ENCODE results near the gene SLC35F3. TPM values are rescaled to one million over a fixed set of nuclear protein-coding genes. Genes with fewer than 3 reads are reported as not detected.
"Not testable (repeated sequence)": the region's sequence is repeated elsewhere in the genome, so short reads cannot be mapped to it uniquely, and the experiment has no call there.

The SLC35F3 gene
- total RNA-seq, 2 experiments from 2014 or later: 0.08 TPM; not detected in 1

- Mint-ChIP-seq H3K9me3 (peaks cover 2% of the 10 kb centered on the region), H3K27ac (no peak overlapping the region), H3K27me3 (peaks cover 20% of the 10 kb centered on the region), H3K4me1 (ENCODE audit: low read depth) (peaks cover 11% of the 10 kb centered on the region), H3K4me3 (no peak overlapping the region), H3K36me3 (ENCODE audit: low read depth) (no peaks in the 10 kb centered on the region)
- ATAC-seq (ENCODE audit: poor library complexity) (no peak), DNase-seq (no peak)
- Histone ChIP-seq H3K9me3 (ENCODE audit: control insufficient read depth in 1 of 2, insufficient read depth in 1 of 2, low read length in 2 of 2) (peaks cover 0 to 4% of the 10 kb centered on the region in 2 experiments), H3K36me3 (ENCODE audit: insufficient read depth, low read length) (no peaks in the 10 kb centered on the region), H3K27me3 (ENCODE audit: control insufficient read depth in 1 of 2, insufficient read depth in 2 of 2, low read length in 2 of 2) (no peaks in the 10 kb centered on the region), H3K4me1 (ENCODE audit: insufficient read depth, low read length) (peaks cover 11% of the 10 kb centered on the region), H3K27ac (ENCODE audit: low read depth in 1 of 2, low read length in 2 of 2) (no peak overlapping the region), H3K4me3 (ENCODE audit: low read length) (no peak overlapping the region)
- intact Hi-C loops (cut with DNase I, micrococcal nuclease): no loop called here
- no peak for TF ChIP-seq CTCF (IDR thresholded peaks at IDR 0.05)
- ChIA-PET CTCF (no interaction called here), POLR2A (no interaction called here)
Observed at GRCh38 chr1:234175363-234175762, 270.9 kb downstream of the SLC35F3 start.

- no peaks in the 10 kb centered on the region for H3K36me3 ChIP-seq (ENCODE audit: insufficient read depth, low read length)
- CTCF ChIA-PET: no interaction called here
- DNase-seq (no peak), ATAC-seq (ENCODE audit: poor library complexity) (no peak)
- peaks cover 5% of the 10 kb centered on the region for H3K4me1 ChIP-seq (ENCODE audit: insufficient read depth, low read length)
- peaks cover 0 to 4% of the 10 kb centered on the region in 2 experiments for H3K9me3 ChIP-seq (ENCODE audit: control insufficient read depth in 1 of 2, insufficient read depth in 1 of 2, low read length in 2 of 2)
- POLR2A ChIA-PET: no interaction called here
- Mint-ChIP-seq H3K9me3 (peaks cover 2% of the 10 kb centered on the region), H3K27me3 (peaks cover 21% of the 10 kb centered on the region), H3K4me3 (no peak overlapping the region), H3K4me1 (ENCODE audit: low read depth) (peaks cover 5% of the 10 kb centered on the region), H3K36me3 (ENCODE audit: low read depth) (no peaks in the 10 kb centered on the region), H3K27ac (no peak overlapping the region)
- no peak for TF ChIP-seq CTCF (IDR thresholded peaks at IDR 0.05)
- H3K4me3 ChIP-seq (ENCODE audit: low read length): no peak overlapping the region
- no peak overlapping the region for H3K27ac ChIP-seq (ENCODE audit: low read depth in 1 of 2, low read length in 2 of 2)
- intact Hi-C loops (cut with DNase I, micrococcal nuclease): no loop called here
- H3K27me3 ChIP-seq (ENCODE audit: control insufficient read depth in 1 of 2, insufficient read depth in 2 of 2, low read length in 2 of 2): no peaks in the 10 kb centered on the region
Observed at GRCh38 chr1:234176000-234176399, 271.5 kb downstream of the SLC35F3 start.

GRCh38 chr1:234176847-234177246 lies 272.4 kb downstream of the SLC35F3 start:
- H3K36me3 ChIP-seq (ENCODE audit: insufficient read depth, low read length); POLR2A ChIA-PET; DNase-seq; H3K27ac Mint-ChIP-seq; H3K4me3 ChIP-seq (ENCODE audit: low read length); H3K9me3 Mint-ChIP-seq; H3K4me1 Mint-ChIP-seq (ENCODE audit: low read depth); H3K27ac ChIP-seq (ENCODE audit: low read depth in 1 of 2, low read length in 2 of 2); intact Hi-C loops (cut with DNase I, micrococcal nuclease); H3K9me3 ChIP-seq (ENCODE audit: control insufficient read depth in 1 of 2, insufficient read depth in 1 of 2, low read length in 2 of 2); H3K36me3 Mint-ChIP-seq (ENCODE audit: low read depth); H3K4me1 ChIP-seq (ENCODE audit: insufficient read depth, low read length); H3K27me3 ChIP-seq (ENCODE audit: control insufficient read depth in 1 of 2, insufficient read depth in 2 of 2, low read length in 2 of 2); ATAC-seq (ENCODE audit: poor library complexity); CTCF ChIA-PET; H3K4me3 Mint-ChIP-seq: not testable (repeated sequence)
- peaks cover 26% of the 10 kb centered on the region for H3K27me3 Mint-ChIP-seq

- Mint-ChIP-seq H3K27ac (no peak overlapping the region), H3K9me3 (peaks cover 8% of the 10 kb centered on the region), H3K4me3 (no peak overlapping the region), H3K27me3 (peaks cover 51% of the 10 kb centered on the region), H3K4me1 (ENCODE audit: low read depth) (no peaks in the 10 kb centered on the region), H3K36me3 (ENCODE audit: low read depth) (no peaks in the 10 kb centered on the region)
- DNase-seq (no peak), ATAC-seq (ENCODE audit: poor library complexity) (no peak)
- ChIA-PET POLR2A (no interaction called here), CTCF (no interaction called here)
- no peaks in the 10 kb centered on the region for H3K9me3 ChIP-seq (ENCODE audit: control insufficient read depth in 1 of 2, insufficient read depth in 1 of 2, low read length in 2 of 2)
- no peak overlapping the region for H3K27ac ChIP-seq (ENCODE audit: low read depth in 1 of 2, low read length in 2 of 2)
- no peaks in the 10 kb centered on the region for H3K36me3 ChIP-seq (ENCODE audit: insufficient read depth, low read length)
- no peak overlapping the region for H3K4me3 ChIP-seq (ENCODE audit: low read length)
- TF ChIP-seq CTCF (IDR thresholded peaks at IDR 0.05): no peak
- no peaks in the 10 kb centered on the region for H3K4me1 ChIP-seq (ENCODE audit: insufficient read depth, low read length)
- peaks cover 6 to 15% of the 10 kb centered on the region in 2 experiments for H3K27me3 ChIP-seq (ENCODE audit: control insufficient read depth in 1 of 2, insufficient read depth in 2 of 2, low read length in 2 of 2)
- intact Hi-C loops (cut with DNase I, micrococcal nuclease): no loop called here
Observed at GRCh38 chr1:234185438-234185837, 281.0 kb downstream of the SLC35F3 start.

All from CD4-positive, alpha-beta T cell (primary cell).